GM12878 (cell line): ENCODE results near the gene AP2B1. TPM values are rescaled to one million over a fixed set of nuclear protein-coding genes. Genes with fewer than 3 reads are reported as not detected.

Experiments
- ATAC-seq: fragments of 200-7000 bp; cut with Tn5 transposase; 3 replicates; pipeline ENCODE4 v1.9.1; 2020; ENCODE audit warnings: mild to moderate bottlenecking, moderate library complexity
- BruUV-seq: library from RNA; stranded (reverse); fragments of 400-500 nt; replicated peaks from 2 replicates; lab custom pipeline; 2021; lab: Mats Ljungman, UMichigan
- CTCF ChIA-PET: fragments of 300-600 bp; sonication (Branson Sonifier 250); formaldehyde crosslinking; extraction: SDS; loops from one replicate; lab custom pipeline; 2021; ENCODE audit warnings: inconsistent platforms; lab: Yijun Ruan, JAX
- POLR2A ChIA-PET: fragments of 350-600 bp; formaldehyde crosslinking; extraction: SDS; loops from one replicate; lab custom pipeline; 2021; ENCODE audit warnings: inconsistent platforms; lab: Charles Lee
- RAD21 ChIA-PET: fragments of 300-600 bp; sonication (Branson Sonifier 250); formaldehyde crosslinking; loops from one replicate; lab custom pipeline; 2023; ENCODE audit warnings: antibody characterized with exemption; ENCODE audit not compliant: unreplicated experiment; lab: Charles Lee
- SMC1A ChIA-PET: fragments of 300-600 bp; sonication (Branson Sonifier 250); formaldehyde crosslinking; loops from one replicate; lab custom pipeline; 2023; ENCODE audit not compliant: unreplicated experiment, uncharacterized antibody; lab: Charles Lee
- DNase-seq: peaks from one replicate; pipeline ENCODE4 v3.0.0-alpha.2; 2011; ENCODE audit warnings: low read depth, low spot score
- FAIRE-seq: peaks from 3 replicates; lab custom pipeline; 2011; peaks lifted over from hg19 to GRCh38; lab: Jason Lieb, UNC
- H2AFZ ChIP-seq: 2 replicates; pipeline ENCODE4 v1.6.0; 2011; ENCODE audit warnings: low read depth, low read length, control low read depth; ENCODE audit not compliant: control insufficient read depth
- H3K27ac ChIP-seq: 2 replicates; pipeline ENCODE4 v1.5.1; 2011; ENCODE audit warnings: control low read depth; ENCODE audit not compliant: control insufficient read depth, insufficient read depth
- H3K27me3 ChIP-seq, 2 experiments: replicated peaks in 1 of 2; 2 replicates each; pipeline versions ENCODE4 v1.6.0 to v1.6.1; 2011; ENCODE audit warnings: low read length in 1 of 2; ENCODE audit not compliant: control insufficient read depth in 2 of 2, insufficient read depth in 2 of 2
- H3K36me3 ChIP-seq, 2 experiments: 2 replicates each; pipeline ENCODE4 v1.5.1; 2011; ENCODE audit warnings: low read length in 1 of 2; ENCODE audit not compliant: control insufficient read depth in 2 of 2, insufficient read depth in 2 of 2
- H3K4me1 ChIP-seq: 2 replicates; pipeline ENCODE4 v1.6.1; 2011; ENCODE audit warnings: mild to moderate bottlenecking, low read length, moderate library complexity, mixed read lengths; ENCODE audit not compliant: control insufficient read depth, insufficient read depth
- H3K4me2 ChIP-seq: 2 replicates; pipeline ENCODE4 v1.6.0; 2011; ENCODE audit warnings: control low read depth; ENCODE audit not compliant: control insufficient read depth, insufficient read depth
- H3K4me3 ChIP-seq: fragments of 200-600 bp; sonication (generic); 2 replicates; pipeline ENCODE4 v1.5.1; 2016
- H3K79me2 ChIP-seq: 2 replicates; pipeline ENCODE4 v1.6.0; 2011; ENCODE audit warnings: low read length; ENCODE audit not compliant: control insufficient read depth, insufficient read depth
- H3K9ac ChIP-seq: 2 replicates; pipeline ENCODE4 v1.8.0; 2011; ENCODE audit warnings: low read length, control low read depth, mixed read lengths; ENCODE audit not compliant: control insufficient read depth, insufficient read depth
- H3K9me3 ChIP-seq: replicated peaks from 3 replicates; pipeline ENCODE4 v1.5.1; 2011; ENCODE audit warnings: mild to moderate bottlenecking, low read length; ENCODE audit not compliant: control insufficient read depth, insufficient read depth
- H4K20me1 ChIP-seq: 2 replicates; pipeline ENCODE4 v1.6.0; 2011; ENCODE audit not compliant: control insufficient read depth, insufficient read depth
- CHD1 ChIP-seq: IDR thresholded peaks from 2 replicates; pipeline ENCODE4 v1.6.1; 2012; ENCODE audit warnings: low read depth, low read length, improper control_type of control experiment
- CHD2 ChIP-seq: IDR thresholded peaks from 2 replicates; pipeline ENCODE4 v1.6.1; 2011; ENCODE audit warnings: low read depth, low read length, improper control_type of control experiment, borderline replicate concordance
- E4F1 ChIP-seq: fragments of 450-650 bp; IDR thresholded peaks from 2 replicates; pipeline ENCODE4 v1.6.1; 2018; ENCODE audit warnings: borderline replicate concordance, mild to moderate bottlenecking; ENCODE audit not compliant: partially characterized antibody
- HDAC6 ChIP-seq: fragments of 200-600 bp; sonication (generic); IDR thresholded peaks from one replicate; pipeline ENCODE4 v1.8.0; 2017; ENCODE audit warnings: antibody characterized with exemption; ENCODE audit not compliant: unreplicated experiment
- MLLT1 ChIP-seq: fragments of 450-650 bp; IDR thresholded peaks from 2 replicates; pipeline ENCODE4 v1.6.1; 2016; ENCODE audit warnings: mild to moderate bottlenecking
- POLR2AphosphoS2 ChIP-seq: IDR thresholded peaks from 2 replicates; pipeline ENCODE4 v1.6.1; 2011; ENCODE audit warnings: low read depth, mild to moderate bottlenecking, low read length, improper control_type of control experiment, moderate library complexity
- RAD51 ChIP-seq: fragments of 450-650 bp; IDR thresholded peaks from 2 replicates; pipeline ENCODE4 v1.6.1; 2016; ENCODE audit warnings: moderate library complexity, mild to moderate bottlenecking, inconsistent platforms
- RB1 ChIP-seq: fragments of 450-650 bp; formaldehyde crosslinking; IDR thresholded peaks from 2 replicates; pipeline ENCODE4 v1.6.1; 2017; ENCODE audit warnings: mild to moderate bottlenecking, borderline replicate concordance
- SRF ChIP-seq, 2 experiments: IDR thresholded peaks; 2 replicates each; pipeline ENCODE4 v1.6.1; 2011; ENCODE audit warnings: low read depth in 2 of 2, low read length in 2 of 2, mild to moderate bottlenecking in 1 of 2, moderate library complexity in 1 of 2
- STAT3 ChIP-seq: IDR thresholded peaks from 2 replicates; pipeline ENCODE4 v1.6.1; 2011; ENCODE audit warnings: low read depth, low read length, improper control_type of control experiment
- TAF1 ChIP-seq: IDR thresholded peaks from 2 replicates; pipeline ENCODE4 v1.6.1; 2011; ENCODE audit warnings: mild to moderate bottlenecking, low read depth, low read length, borderline replicate concordance
- TCF12 ChIP-seq: IDR thresholded peaks from 2 replicates; pipeline ENCODE4 v1.6.1; 2011; ENCODE audit warnings: low read depth, mild to moderate bottlenecking, low read length
- WGBS: methylation state at CpG from one replicate; pipeline ENCODE4 v1.1.6; 2016; ENCODE audit warnings: low lambda C conversion rate; ENCODE audit not compliant: insufficient replicate concordance, insufficient coverage; ENCODE audit errors: missing lambda C conversion rate; 5-methylcytosine and 5-hydroxymethylcytosine counted together
- in situ Hi-C: fragments of 300-500 bp; cut with MboI; formaldehyde crosslinking; loops from 9 replicates; pipeline ENCODE4 v1.14.3; 2018; ENCODE audit warnings: mixed read lengths
- intact Hi-C: fragments of 100-400 bp; cut with micrococcal nuclease; formaldehyde crosslinking; loops from one replicate; pipeline ENCODE4 v1.14.2; 2022; ENCODE audit not compliant: unreplicated experiment
- polyA plus RNA-seq, 11 experiments: library from polyadenylated mRNA; depleted of rRNA in 4 of 11; unstranded in 6 of 11; stranded (reverse) in 5 of 11; fragments of >200 nt; fragmentation: Nextera tagmentation in 4 of 11; fragmentation: Illumina TruSeq in 1 of 11; extraction: Ambion mirVana in 4 of 11; extraction: Trizol in 1 of 11; gene quantifications; 1 replicate in 1 of 11; 2 replicates in 10 of 11; pipeline versions ENCODE4 v1.2.1 to v1.2.3, GENCODE V29; 2011 to 2016; ENCODE audit warnings: inconsistent platforms in 2 of 11, missing spikeins in 2 of 11, low read depth in 1 of 11
- total RNA-seq, 4 experiments: library from RNA; depleted of rRNA in 3 of 4; stranded (reverse); fragments of >200 nt in 3 of 4; fragmentation: Illumina TruSeq in 1 of 4; extraction: Trizol in 1 of 4; gene quantifications; 2 replicates each; pipeline versions ENCODE4 v1.2.1 to v1.2.3, GENCODE V29; 2013 to 2021

Gene AP2B1
- total and polyA plus RNA-seq, 10 of the 15 experiments (the other 5 are each of a cell fraction or from before 2014, with no cell fraction given) = 18.6 to 112 (median 53.9) TPM

- Histone ChIP-seq H4K20me1 (no peaks in the 10 kb centered on the region), H3K27ac (no peak overlapping the region), H3K79me2 (no peaks in the 10 kb centered on the region), H3K27me3 (peaks cover 2 to 3% of the 10 kb centered on the region in 2 experiments; a peak in 2 of 4 replicates), H3K9ac (no peak overlapping the region), H3K36me3 (no peaks in the 10 kb centered on the region), H3K4me3 (no peak overlapping the region), H3K4me2 (no peak overlapping the region), H3K9me3 (no peaks in the 10 kb centered on the region), H2AFZ (no peak overlapping the region), H3K4me1 (no peaks in the 10 kb centered on the region)
- no peak for TF ChIP-seq STAT3
- no TSS peak for BruUV-seq
- WGBS = 37% methylated on average over 7 of the region's 7 CpGs
- ATAC-seq (no peak), DNase-seq (no peak), FAIRE-seq (no peak)
- intact Hi-C loops = loop anchor here (10.0 kb wide), 1 partner anchor 1318 kb away; no protein-coding TSS in a partner anchor
- in situ Hi-C loops = loop anchor here (10.0 kb wide), 1 partner anchor 578 kb away; no protein-coding TSS in a partner anchor
- ChIA-PET RAD21 (no interaction called here), POLR2A (no interaction called here), SMC1A (no interaction called here), CTCF (no interaction called here)
Measured at GRCh38 chr17:35742496-35742895, 155.4 kb downstream of the AP2B1 start.

- Histone ChIP-seq H3K36me3 (no peaks in the 10 kb centered on the region), H3K27ac (no peak overlapping the region), H4K20me1 (no peaks in the 10 kb centered on the region), H2AFZ (no peak overlapping the region), H3K9me3 (no peaks in the 10 kb centered on the region), H3K79me2 (no peaks in the 10 kb centered on the region), H3K9ac (no peak overlapping the region), H3K4me3 (no peak overlapping the region), H3K27me3 (peaks cover 2 to 3% of the 10 kb centered on the region in 2 experiments; a peak in 2 of 4 replicates), H3K4me2 (no peak overlapping the region), H3K4me1 (no peaks in the 10 kb centered on the region)
- FAIRE-seq (no peak), DNase-seq (no peak), ATAC-seq (no peak)
- no TSS peak for BruUV-seq
- CTCF ChIA-PET = interaction anchor here (0.6 to 6.0 kb wide), 2 partner anchors 32 to 130 kb away, joined by 3 to 116 read pairs; no protein-coding TSS in a partner anchor
- WGBS = 34% methylated on average over 6 of the region's 7 CpGs
- intact Hi-C loops (loop anchor here (10.0 kb wide), 1 partner anchor 1318 kb away; no protein-coding TSS in a partner anchor), in situ Hi-C loops (loop anchor here (10.0 kb wide), 1 partner anchor 578 kb away; no protein-coding TSS in a partner anchor)
- SMC1A ChIA-PET = interaction anchor here (0.8 kb wide), 1 partner anchor 130 kb away, joined by 3 read pairs; no protein-coding TSS in a partner anchor
- RAD21 ChIA-PET = no interaction called here
- POLR2A ChIA-PET = no interaction called here
- TF ChIP-seq CHD1 (no peak), MLLT1 (no peak), SRF (IDR thresholded peaks at IDR 0.05; ENCODE audit: low read depth in 2 of 2, low read length in 2 of 2) (no peak), CHD2 (no peak), POLR2AphosphoS2 (no peak), RAD51 (no peak), E4F1 (no peak), TAF1 (no peak), HDAC6 (no peak), RB1 (no peak), TCF12 (no peak)
Measured at GRCh38 chr17:35742896-35743477, 155.9 kb downstream of the AP2B1 start.
